Body of pancreas (tissue), 4 donors: Measurements from ENCODE around the gene OR12D3.

ENCODE experiments used
- CTCF ChIP-seq, 7 experiments: fragments of 450-650 bp in 4 of 7; fragments of 200-600 bp in 3 of 7; sonication (generic) in 3 of 7; IDR thresholded peaks; one replicate each; pipeline ENCODE4 v1.5.1; 2016 to 2019; ENCODE audit warnings: antibody characterized with exemption in 7 of 7
- POLR2A ChIP-seq, 3 donors: fragments of 450-650 bp; IDR thresholded peaks; one replicate each; pipeline ENCODE4 v1.6.1; 2016; ENCODE audit warnings: antibody characterized with exemption in 3 of 3, mild to moderate bottlenecking in 2 of 3

GRCh38 chr6:29345380-29345779 is 29.7 kb downstream of the OR12D3 start:
- TF ChIP-seq POLR2A (IDR thresholded peaks at IDR 0.05) = no peak
- TF ChIP-seq CTCF (IDR thresholded peaks at IDR 0.05) = no peak
